ENCODE data around the gene ARPC5.
"Not testable (repeated sequence)": the region's sequence is repeated elsewhere in the genome, so short reads cannot be mapped to it uniquely, and the experiment has no call there.

The ARPC5 gene

GRCh38 chr1:183635606-183636333, at the start of gene ARPC5:
Gene ARPC5 (minus strand): TSS chr1:183635783. CDS start chr1:183635659, 124 bp downstream.
- peak; percentile 99 for DNase-seq

- DNase-seq = peak; percentile 42
Measured at GRCh38 chr1:183685112-183685713, 49.6 kb upstream of the ARPC5 start.

- not testable (repeated sequence) for DNase-seq
Measured at GRCh38 chr1:183679363-183679762, 43.8 kb upstream of the ARPC5 start.

- no peak for DNase-seq
Measured at GRCh38 chr1:183678819-183679218, 43.2 kb upstream of the ARPC5 start.

GRCh38 chr1:183676586-183677189, 41.1 kb upstream of the ARPC5 start:
- DNase-seq = peak; percentile 58

GRCh38 chr1:183675883-183676585, 40.5 kb upstream of the ARPC5 start:
- no peak for DNase-seq

GRCh38 chr1:183675381-183675780, 39.8 kb upstream of the ARPC5 start:
- peak; percentile 7 for DNase-seq

GRCh38 chr1:183674886-183675285, 39.3 kb upstream of the ARPC5 start:
- DNase-seq = no peak

- DNase-seq = peak; percentile 46
Measured at GRCh38 chr1:183674339-183674738, 38.8 kb upstream of the ARPC5 start.

- DNase-seq = no peak
Measured at GRCh38 chr1:183673605-183674323, 38.2 kb upstream of the ARPC5 start.

- no peak for DNase-seq
Measured at GRCh38 chr1:183670169-183670568, 34.6 kb upstream of the ARPC5 start.

- DNase-seq = no peak
Measured at GRCh38 chr1:183656355-183656754, 20.8 kb upstream of the ARPC5 start.

GRCh38 chr1:183655562-183656075, 20.0 kb upstream of the ARPC5 start:
- peak; percentile 81 for DNase-seq

- DNase-seq = peak; percentile 11
Measured at GRCh38 chr1:183654706-183655105, 19.1 kb upstream of the ARPC5 start.

GRCh38 chr1:183653876-183654451, 18.4 kb upstream of the ARPC5 start:
- DNase-seq = no peak

- DNase-seq = no peak
Measured at GRCh38 chr1:183653462-183653794, 17.8 kb upstream of the ARPC5 start.

GRCh38 chr1:183652547-183653461, 17.2 kb upstream of the ARPC5 start, which contains the start of gene APOBEC4:
Gene APOBEC4 (minus strand): TSS chr1:183653316. CDS start chr1:183648781, 4,535 bp downstream.
- no peak for DNase-seq

- DNase-seq = no peak
Measured at GRCh38 chr1:183652107-183652506, 16.5 kb upstream of the ARPC5 start.

- no peak for DNase-seq
Measured at GRCh38 chr1:183651612-183652011, 16.0 kb upstream of the ARPC5 start.

- DNase-seq = no peak
Measured at GRCh38 chr1:183648042-183648441, 12.5 kb upstream of the ARPC5 start.

- DNase-seq = no peak
Measured at GRCh38 chr1:183646776-183647175, 11.2 kb upstream of the ARPC5 start.
